Colonic mucosa (tissue), 4 donors: ENCODE data around the gene NDUFB5. TPM values are rescaled to one million over a fixed set of nuclear protein-coding genes. Genes with fewer than 3 reads are reported as not detected.

Experiments used
- DNase-seq: peaks from one replicate; pipeline ENCODE4 v3.0.0-alpha.2; 2020
- H3K27ac ChIP-seq: fragments of 200-600 bp; one replicate; pipeline ENCODE4 v1.8.0; 2021
- H3K27me3 ChIP-seq: fragments of 200-600 bp; one replicate; pipeline ENCODE4 v1.8.0; 2021
- H3K36me3 ChIP-seq: fragments of 200-600 bp; one replicate; pipeline ENCODE4 v1.8.0; 2021
- H3K4me1 ChIP-seq: fragments of 200-600 bp; one replicate; pipeline ENCODE4 v1.8.0; 2021; ENCODE audit warnings: mild to moderate bottlenecking
- H3K4me3 ChIP-seq: fragments of 200-600 bp; one replicate; pipeline ENCODE4 v1.8.0; 2021
- H3K9ac ChIP-seq, 2 donors: one replicate each; pipeline ENCODE4 v1.7.0; 2013; ENCODE audit warnings: control low read depth in 2 of 2, low read depth in 2 of 2, low read length in 2 of 2
- H3K9me3 ChIP-seq: fragments of 200-600 bp; one replicate; pipeline ENCODE4 v1.8.0; 2021
- intact Hi-C: fragments of 100-400 bp; cut with DNase I; formaldehyde crosslinking; loops from one replicate; pipeline ENCODE4 v1.14.1; 2022
- total RNA-seq, 2 donors: library from RNA; stranded (reverse); fragmentation: NEBNext Ultra II Directional in 1 of 2; extraction: Animal tissue kit (Norgen Biotek cat#: 25700) in 1 of 2; gene quantifications; one replicate each; pipeline ENCODE4 v1.2.1, GENCODE V29; 2021
- TF ChIP-seq, protein P1 (sequence below): fragments of 200-600 bp; IDR thresholded peaks from one replicate; pipeline ENCODE4 v1.8.0; 2022; ENCODE audit warnings: antibody characterized with exemption, mild to moderate bottlenecking
- donor health status: healthy.
- donor health status: DM: no; HTN: no; CAD: no.
- donor health status: DM: no; HTN: no; CAD: no.

Gene NDUFB5
- 100 to 1,000 TPM; 154 to 159 TPM for total RNA-seq

- TF ChIP-seq, protein P1, sequence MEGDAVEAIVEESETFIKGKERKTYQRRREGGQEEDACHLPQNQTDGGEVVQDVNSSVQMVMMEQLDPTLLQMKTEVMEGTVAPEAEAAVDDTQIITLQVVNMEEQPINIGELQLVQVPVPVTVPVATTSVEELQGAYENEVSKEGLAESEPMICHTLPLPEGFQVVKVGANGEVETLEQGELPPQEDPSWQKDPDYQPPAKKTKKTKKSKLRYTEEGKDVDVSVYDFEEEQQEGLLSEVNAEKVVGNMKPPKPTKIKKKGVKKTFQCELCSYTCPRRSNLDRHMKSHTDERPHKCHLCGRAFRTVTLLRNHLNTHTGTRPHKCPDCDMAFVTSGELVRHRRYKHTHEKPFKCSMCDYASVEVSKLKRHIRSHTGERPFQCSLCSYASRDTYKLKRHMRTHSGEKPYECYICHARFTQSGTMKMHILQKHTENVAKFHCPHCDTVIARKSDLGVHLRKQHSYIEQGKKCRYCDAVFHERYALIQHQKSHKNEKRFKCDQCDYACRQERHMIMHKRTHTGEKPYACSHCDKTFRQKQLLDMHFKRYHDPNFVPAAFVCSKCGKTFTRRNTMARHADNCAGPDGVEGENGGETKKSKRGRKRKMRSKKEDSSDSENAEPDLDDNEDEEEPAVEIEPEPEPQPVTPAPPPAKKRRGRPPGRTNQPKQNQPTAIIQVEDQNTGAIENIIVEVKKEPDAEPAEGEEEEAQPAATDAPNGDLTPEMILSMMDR, result no peak
These were observed at the start of gene NDUFB5, which contains the start of gene MRPL47 for GRCh38 chr3:179604321-179605078. Gene NDUFB5 (plus strand): TSS chr3:179604794. CDS start chr3:179604816, 22 bp downstream. Gene MRPL47 (minus strand): TSS chr3:179604638. CDS start chr3:179604624, 14 bp downstream.

GRCh38 chr3:179558742-179559364 is 45.7 kb upstream of the NDUFB5 start:
- TF ChIP-seq, protein P1, result peak; percentile 71
- H3K4me1 ChIP-seq, result peaks cover 3% of the 10 kb centered on the region
- peak; percentile 50 for DNase-seq
- H3K36me3 ChIP-seq, result no peaks in the 10 kb centered on the region
- intact Hi-C loops, result loop anchor here (5.0 to 10.0 kb wide), 2 partner anchors 112 to 534 kb away; no protein-coding TSS in a partner anchor
- H3K27ac ChIP-seq, result no peak overlapping the region
- H3K9ac ChIP-seq, result no peak overlapping the region
- H3K9me3 ChIP-seq, result no peaks in the 10 kb centered on the region
- no peaks in the 10 kb centered on the region for H3K27me3 ChIP-seq
- no peak overlapping the region for H3K4me3 ChIP-seq

More at GRCh38 chr3:179604321-179605078, at the start of gene NDUFB5, which contains the start of gene MRPL47:
- Histone ChIP-seq H3K4me1 (no peaks in the 10 kb centered on the region), H3K4me3 (peak within 1 kb of the TSS; percentile 78), H3K27ac (peak within 1 kb of the TSS; percentile 84), H3K36me3 (no peaks in the 10 kb centered on the region), H3K27me3 (no peaks in the 10 kb centered on the region), H3K9me3 (no peaks in the 10 kb centered on the region), H3K9ac (peak within 1 kb of the TSS; percentile 87 to 97)
- DNase-seq, result peak; percentile 95
- intact Hi-C loops, result no loop called here

- Histone ChIP-seq H3K4me3 (no peak overlapping the region), H3K9me3 (no peaks in the 10 kb centered on the region), H3K9ac (no peak overlapping the region), H3K27ac (no peak overlapping the region), H3K27me3 (no peaks in the 10 kb centered on the region), H3K36me3 (no peaks in the 10 kb centered on the region), H3K4me1 (peaks cover 7% of the 10 kb centered on the region)
- DNase-seq, result no peak
- intact Hi-C loops, result loop anchor here (10.0 kb wide), 1 partner anchor 236 kb away; the partner anchor contains the start of gene ZNF639
- TF ChIP-seq, protein P1, result no peak
These were observed 43.8 kb upstream of the NDUFB5 start for GRCh38 chr3:179560791-179561190.

DNA sequence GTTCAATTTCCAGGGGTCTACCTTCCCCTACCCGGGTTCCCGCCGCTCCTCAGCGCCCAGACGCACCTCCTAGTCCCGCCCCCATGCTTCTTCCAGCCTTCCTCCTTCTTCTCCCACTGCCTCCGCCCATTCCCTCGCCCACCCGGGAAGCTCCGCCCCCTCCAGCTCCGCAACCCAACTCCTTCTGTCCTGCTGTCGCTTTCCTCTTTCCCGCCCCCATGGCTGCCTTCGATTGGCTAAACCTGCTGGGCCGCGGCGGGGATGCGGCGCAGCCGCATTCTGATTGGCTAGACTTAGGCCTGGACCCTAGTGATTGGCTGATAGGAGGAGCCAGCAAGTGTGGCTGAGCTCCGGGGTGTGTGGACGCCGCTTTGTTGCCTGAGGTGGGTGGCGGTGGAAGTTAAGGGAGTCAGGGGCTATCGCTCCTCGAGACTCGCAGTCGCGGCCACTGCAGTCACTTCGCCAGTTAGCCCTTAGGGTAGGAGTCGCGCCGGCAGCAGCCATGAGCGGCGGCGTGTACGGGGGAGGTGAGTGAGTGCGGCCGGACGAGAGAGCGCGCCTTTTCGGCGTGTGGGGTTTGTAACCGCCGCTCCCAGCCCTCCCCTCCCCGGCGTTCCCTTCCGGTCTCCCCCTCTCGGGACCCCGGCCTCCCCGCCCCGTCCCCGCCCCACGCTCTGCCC is 41.9 kb upstream of the NDUFB5 start, which contains the start of gene ACTL6A:
TSS of gene ACTL6A (plus strand) at position 336 of the 680 bp plus-strand sequence. CDS start at position 503, 167 bp downstream.
- H3K4me1 ChIP-seq, result peaks cover 7% of the 10 kb centered on the region
- no peaks in the 10 kb centered on the region for H3K27me3 ChIP-seq
- peak within 1 kb of the TSS; percentile 73 to 77 for H3K9ac ChIP-seq
- H3K27ac ChIP-seq, result peak within 1 kb of the TSS; percentile 85
- H3K9me3 ChIP-seq, result no peaks in the 10 kb centered on the region
- intact Hi-C loops, result loop anchor here (10.0 kb wide), 1 partner anchor 238 kb away; the partner anchor contains the start of gene ZNF639
- peak within 1 kb of the TSS; percentile 91 for H3K4me3 ChIP-seq
- H3K36me3 ChIP-seq, result no peaks in the 10 kb centered on the region
- DNase-seq, result peak; percentile 100
- TF ChIP-seq, protein P1, result no peak

DNA sequence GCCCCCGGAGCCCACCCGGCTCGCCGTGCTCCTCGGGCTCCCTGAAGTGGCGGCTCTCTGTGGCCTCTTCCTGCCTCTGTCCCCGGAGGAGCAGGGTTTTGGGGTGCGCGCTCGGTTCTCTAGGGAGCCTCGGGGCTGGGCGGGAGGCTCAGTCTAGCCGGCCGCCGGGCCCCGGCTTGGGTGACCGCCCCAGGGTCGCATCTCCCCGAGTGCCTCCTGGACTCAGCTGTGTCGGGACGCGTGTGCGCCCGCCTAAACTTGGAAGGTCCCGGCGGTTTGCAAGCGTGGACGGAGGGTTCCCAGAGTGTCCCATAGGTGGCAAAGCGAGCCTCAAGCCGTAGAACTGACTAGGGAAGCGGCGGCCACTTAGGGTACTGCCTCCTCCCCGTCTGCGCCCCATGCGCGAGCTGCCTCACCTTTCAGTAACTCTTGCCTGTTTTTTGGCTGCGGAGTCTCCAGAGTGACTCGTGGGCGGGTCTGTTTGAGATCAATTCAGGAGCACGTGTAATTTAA is 41.3 kb upstream of the NDUFB5 start:
- peak overlapping the region; percentile 91 for H3K4me3 ChIP-seq
- intact Hi-C loops, result loop anchor here (10.0 kb wide), 1 partner anchor 239 kb away; the partner anchor contains the start of gene ZNF639
- H3K36me3 ChIP-seq, result no peaks in the 10 kb centered on the region
- no peaks in the 10 kb centered on the region for H3K27me3 ChIP-seq
- peak overlapping the region; percentile 85 for H3K27ac ChIP-seq
- peaks cover 7% of the 10 kb centered on the region for H3K4me1 ChIP-seq
- H3K9me3 ChIP-seq, result no peaks in the 10 kb centered on the region
- H3K9ac ChIP-seq, result peak overlapping the region; percentile 73 to 77
- TF ChIP-seq, protein P1, result peak; percentile 57
- peak; percentile 61 for DNase-seq
